C4-2B (cell line): ENCODE results near the gene PTPRN2.

Experiments used
- CTCF ChIP-seq: fragments of 450-650 bp; conservative IDR thresholded peaks from 2 replicates; pipeline ENCODE4 v1.5.1; 2017; ENCODE audit warnings: mild to moderate bottlenecking
- ZFX ChIP-seq: fragments of 450-650 bp; IDR thresholded peaks from 2 replicates; pipeline ENCODE4 v1.6.1; 2017

- TF ChIP-seq CTCF = no peak
- no peak for TF ChIP-seq ZFX
Measured at GRCh38 chr7:157974678-157975230, 612.9 kb downstream of the PTPRN2 start.
